NCI-H1436 treated with DMSO at 0.1 percent for 48 hours (cell line): ENCODE measurements around the gene ZCCHC24.
"Not testable (repeated sequence)": the region's sequence is repeated elsewhere in the genome, so short reads cannot be mapped to it uniquely, and the experiment has no call there.

Source experiments
- DNase-seq: peaks from one replicate; lab custom pipeline; 2025; lab: John Stamatoyannopoulos, UW

ZCCHC24 gene

DNA sequence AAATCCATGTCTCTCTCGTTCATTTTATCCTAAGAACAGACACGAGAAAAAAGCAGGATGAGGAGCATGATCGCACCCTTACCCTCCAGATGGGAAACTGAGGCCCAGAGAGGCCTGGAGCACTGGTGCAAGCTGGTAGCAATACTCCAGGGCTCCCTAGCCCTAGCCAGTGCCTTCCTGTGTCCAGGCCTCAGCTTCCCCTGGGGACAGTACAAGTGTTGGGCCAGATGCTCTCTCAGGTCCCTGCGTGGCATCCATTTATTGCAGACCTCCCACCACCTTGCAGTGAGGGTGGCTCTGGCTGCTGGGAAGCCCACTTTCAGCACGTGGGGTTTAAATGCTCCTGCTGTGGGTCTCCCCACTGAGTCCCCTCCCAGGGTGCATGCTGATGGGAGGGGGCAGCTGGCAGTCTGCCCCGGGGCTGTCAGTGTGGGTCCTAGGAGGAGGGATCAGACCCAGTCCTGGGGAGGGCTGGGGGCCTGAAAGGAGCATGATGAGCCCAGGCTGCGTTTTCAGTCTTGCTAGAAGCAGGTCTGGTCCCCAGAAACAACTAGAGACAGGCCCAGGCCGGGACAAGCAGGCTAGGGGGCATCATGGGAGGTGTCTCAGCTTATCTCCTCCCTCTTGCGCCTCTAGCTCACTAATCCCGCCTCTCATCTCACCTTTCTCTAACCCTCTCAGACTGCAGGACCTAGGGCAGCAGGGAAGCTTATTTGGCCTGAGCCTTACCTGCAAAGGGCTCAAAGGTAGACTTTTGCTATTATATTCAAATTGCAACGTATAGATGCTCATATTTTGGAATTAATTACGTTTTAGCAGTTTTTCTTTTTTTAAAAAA lies 98.8 kb downstream of the ZCCHC24 start:
- DNase-seq: no peak

DNA sequence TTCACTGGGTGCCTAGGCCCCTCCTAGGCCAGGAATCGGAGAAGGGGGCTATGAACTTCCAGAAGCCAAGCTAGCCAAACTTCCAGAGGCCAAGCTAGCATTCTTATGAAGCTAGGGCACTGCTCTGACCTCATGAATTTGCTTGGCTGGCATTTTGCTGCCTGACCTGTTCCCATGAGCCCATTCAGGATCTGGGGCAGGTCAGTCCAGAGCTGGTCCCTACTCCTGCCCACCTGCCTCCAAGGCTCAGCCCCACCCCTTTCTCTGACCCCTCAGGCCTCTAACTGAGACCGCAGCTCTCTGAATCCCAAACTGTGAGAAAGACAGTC lies 99.4 kb downstream of the ZCCHC24 start:
- no peak for DNase-seq

DNA sequence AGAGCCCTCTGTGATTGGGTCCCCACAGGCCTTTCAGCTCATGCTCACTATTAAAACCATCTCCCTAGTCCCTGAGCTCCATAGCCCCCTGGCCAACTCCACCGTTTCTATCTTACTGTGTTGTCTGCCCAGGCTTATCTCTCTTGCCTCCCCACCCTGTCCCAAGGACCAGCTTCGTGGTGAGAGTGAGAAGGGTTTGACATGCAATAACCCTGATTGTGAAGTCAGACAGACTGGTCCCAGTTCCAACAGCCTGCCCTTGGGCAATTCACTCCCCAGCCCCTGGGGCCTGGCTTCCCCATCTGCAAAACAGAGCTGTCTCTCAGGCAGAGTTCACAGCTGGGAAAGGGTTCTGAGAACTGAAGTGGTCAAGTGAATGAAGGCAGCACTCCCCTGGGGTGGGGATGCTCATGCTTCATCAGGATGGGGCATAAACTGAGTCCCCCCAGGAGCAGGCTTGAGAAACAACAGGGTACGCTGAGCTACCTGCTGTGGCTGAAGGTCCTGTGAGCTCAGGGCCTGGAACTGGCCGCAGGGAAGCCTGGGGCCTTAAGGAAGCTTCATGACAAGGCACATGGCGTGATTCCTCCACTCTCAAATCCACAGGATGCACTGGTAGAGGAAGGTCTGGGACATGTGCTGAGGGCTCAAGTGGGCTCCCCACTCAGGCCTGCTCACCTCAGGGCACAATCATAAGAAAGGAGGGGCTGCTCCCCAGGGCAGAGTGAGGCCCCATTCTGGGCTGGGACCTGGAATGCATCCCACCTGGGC lies 100.0 kb downstream of the ZCCHC24 start:
- DNase-seq: no peak

DNA sequence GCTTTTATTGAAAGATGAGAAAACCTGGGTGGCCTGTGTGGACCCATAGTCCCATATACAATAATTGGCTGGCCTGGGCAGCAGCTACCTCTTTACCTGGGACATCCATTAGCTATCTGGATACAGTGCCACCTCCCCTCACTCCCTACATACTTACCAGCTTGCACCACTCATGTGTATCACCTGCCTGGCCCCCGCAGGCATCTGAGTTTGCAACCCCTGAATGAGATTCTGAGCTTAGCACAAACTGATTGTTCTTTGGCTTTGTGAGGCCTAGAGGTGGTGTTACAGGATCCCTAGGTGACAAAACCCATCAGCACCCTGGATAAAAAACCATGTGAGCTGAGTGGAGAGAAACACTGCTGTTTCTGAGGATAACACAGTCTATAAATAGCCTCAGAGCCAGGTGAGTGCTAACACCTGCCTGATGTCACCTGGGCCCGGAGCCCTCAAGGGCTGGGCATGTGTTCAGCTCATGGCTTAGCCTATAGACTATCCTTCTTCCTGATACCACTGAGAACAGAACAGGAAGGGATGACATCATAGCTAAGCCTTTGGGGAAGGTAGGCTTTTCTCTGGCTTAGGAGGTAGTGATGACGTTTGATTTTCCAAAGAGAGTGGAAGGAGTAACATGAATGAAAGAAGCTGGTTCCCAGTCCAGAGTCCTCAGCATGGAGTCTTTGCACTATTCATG lies 100.8 kb downstream of the ZCCHC24 start:
- DNase-seq: no peak

DNA sequence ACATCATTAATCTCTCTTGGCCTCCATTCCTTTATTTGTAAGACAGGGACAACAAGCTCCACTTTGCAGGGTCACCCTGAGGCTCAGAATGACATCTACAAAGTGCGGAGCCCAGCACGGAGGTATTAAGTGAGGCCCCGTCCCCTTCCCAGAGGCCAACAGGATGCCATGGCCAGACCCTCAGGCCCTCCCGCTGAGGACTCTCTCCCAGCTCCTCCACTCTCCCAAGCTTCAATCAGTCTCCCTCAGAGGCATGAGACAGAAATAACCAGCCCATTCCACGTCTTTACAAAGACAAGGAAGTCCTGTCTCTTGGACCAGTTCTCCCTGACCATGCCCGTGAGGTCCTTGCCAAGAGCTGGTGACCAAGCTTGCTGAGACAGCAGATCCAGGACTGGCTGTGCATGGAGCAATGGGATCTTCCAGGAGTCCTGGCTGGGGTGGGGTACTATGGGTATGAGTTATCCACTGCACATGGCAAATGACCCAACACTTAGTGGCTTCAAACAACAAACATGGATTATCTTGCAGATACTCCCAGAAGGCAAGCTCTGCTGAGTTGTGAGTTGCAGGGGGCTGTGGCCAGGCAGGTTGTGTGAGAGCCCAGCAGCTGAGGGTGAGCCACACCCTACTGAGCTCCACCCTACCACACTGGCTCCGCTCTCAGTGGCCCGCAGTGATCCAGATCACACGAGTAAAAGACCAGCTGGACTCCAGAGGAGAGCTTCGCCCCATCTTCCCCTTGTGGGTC lies 102.4 kb downstream of the ZCCHC24 start:
- no peak for DNase-seq

DNA sequence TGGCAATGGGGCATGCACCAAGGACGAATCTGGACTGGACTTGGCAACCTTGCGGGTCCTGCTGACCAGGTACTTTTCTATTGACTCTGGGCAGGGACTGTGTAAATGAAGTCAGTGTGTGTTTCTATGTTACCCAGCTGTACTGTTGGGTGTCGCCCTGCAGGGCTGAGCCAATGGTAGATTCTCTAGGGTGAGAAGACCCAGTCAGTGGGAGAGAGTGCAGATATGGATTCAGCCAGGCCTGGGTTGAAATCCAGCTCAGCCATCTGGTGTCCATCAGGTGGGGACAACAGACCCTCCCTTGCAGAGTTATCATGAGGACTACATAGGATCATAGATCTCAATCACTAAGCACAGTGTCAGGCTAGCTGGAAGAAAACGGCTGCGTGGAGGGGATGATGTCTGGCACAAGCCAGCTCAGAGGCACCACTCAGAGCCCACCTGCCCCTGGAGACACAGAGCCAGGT lies 103.1 kb downstream of the ZCCHC24 start:
- DNase-seq: no peak

DNA sequence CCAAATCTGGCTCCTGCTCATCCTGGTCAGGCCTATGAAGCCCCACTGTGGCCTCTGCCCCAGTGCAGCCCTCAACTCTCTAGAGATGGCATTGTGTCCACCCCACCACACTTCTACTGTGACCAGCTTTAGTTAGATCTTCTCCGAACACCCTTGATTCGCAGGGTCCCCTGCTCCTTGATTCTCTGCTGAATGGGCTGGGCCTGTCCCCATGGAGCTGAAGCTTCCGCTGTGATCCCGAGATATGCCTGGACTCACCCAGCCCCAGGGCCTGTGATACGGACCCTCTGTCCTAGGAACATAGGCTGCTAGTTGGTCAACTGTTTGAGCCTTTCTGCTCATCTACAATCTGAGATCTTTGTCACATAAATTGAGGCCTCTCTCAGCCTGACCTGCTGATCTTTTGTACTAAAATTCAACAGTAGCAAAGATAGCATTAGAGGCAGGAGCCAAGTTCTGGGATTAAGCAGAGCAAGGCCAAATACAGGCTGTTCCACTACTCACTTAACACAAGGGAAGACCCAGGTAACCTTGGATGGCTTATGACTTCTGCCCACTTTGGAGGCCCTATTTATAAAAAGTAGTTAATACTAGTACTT lies 104.7 kb downstream of the ZCCHC24 start:
- no peak for DNase-seq

DNA sequence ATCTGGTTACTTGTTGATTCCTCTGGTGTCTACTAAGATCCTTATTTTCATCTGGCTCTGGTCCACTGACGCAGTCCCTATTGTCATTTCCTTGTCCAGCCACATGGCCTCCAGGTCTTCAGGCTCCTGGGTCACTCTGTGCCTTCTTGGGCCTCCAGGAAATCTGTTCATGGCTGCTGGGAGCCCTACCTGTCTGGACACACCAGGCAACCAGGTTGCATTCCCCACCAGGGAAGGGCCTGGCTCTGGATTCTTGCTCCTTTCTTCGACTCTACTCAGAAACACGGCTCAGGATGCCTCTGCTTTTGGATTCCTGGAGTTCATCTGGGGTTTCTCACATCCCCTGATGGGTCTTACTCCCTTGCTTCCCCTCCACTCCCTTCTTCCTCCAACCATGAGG lies 106.2 kb downstream of the ZCCHC24 start:
- DNase-seq: no peak

DNA sequence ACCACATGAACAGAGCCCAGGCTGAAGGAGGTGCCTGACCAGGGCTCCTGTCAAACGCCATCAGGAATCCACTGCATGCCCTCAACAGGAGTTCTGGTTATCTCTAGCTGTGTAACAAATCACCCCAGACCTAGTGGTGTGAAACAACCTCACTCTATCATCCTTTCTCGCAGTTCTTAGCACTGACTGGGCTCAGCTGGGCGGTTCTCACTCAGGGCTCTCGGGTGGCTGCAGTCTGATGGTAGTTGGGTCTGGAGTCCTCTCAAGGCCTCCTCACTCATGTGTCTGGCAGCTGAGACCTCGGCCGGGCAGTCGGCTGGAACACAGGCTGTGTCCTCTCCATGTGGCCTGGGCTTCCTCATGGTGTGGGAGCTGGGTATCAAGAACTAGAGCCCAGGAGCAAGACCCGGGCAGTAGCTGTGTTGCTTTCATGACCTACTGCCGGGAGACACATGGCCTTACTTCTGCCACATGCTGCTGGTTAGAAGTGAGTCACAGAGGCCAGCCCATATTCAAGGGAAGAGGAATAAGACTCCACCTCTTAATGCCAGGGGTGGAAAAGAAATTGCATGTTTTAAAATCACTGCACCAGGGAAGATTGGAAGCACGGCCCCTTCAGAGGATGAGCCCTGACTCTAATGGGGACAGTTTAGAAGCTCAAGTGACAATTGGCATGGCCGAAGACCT lies 107.5 kb downstream of the ZCCHC24 start:
- DNase-seq: not testable (repeated sequence)

DNA sequence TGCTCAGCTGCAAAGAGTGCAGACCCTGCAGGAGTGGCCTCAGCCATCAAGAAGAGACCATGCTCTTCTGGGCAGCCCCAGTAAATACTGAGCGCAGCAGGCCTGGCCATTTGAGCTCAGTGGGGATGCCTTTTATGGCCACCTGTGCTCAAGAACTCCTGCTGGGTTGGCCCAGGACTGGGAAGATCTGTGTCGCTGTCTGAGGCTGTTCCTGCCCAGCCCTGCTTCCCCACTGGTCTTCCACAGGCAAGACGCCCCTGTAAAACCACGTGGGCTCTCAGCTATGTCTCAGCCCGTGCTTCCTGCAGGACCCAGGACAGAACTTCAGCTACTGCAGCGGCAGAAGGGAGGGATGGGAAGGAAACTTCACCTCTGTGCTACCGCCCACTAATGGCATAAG lies 108.7 kb downstream of the ZCCHC24 start:
- DNase-seq: no peak

DNA sequence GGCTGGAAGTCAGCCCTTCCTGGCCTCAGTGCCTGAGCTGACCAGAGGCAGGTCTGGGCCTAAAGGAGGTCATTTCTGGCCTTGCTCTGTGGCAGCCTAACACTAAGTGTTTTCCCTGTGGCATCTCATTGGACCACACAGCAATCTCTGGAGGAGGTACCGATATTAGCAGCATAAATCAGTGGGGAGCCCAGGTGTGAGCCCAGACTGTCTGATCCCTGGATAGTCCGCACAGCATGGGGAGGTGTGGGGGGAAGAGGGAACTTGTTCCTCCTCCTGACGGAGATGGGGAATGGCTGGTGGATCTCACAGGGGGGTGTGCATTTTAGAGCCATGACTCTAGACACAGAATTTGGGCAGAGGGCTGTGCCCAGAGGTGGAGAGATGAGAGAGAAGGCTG lies 109.1 kb downstream of the ZCCHC24 start:
- no peak for DNase-seq

DNA sequence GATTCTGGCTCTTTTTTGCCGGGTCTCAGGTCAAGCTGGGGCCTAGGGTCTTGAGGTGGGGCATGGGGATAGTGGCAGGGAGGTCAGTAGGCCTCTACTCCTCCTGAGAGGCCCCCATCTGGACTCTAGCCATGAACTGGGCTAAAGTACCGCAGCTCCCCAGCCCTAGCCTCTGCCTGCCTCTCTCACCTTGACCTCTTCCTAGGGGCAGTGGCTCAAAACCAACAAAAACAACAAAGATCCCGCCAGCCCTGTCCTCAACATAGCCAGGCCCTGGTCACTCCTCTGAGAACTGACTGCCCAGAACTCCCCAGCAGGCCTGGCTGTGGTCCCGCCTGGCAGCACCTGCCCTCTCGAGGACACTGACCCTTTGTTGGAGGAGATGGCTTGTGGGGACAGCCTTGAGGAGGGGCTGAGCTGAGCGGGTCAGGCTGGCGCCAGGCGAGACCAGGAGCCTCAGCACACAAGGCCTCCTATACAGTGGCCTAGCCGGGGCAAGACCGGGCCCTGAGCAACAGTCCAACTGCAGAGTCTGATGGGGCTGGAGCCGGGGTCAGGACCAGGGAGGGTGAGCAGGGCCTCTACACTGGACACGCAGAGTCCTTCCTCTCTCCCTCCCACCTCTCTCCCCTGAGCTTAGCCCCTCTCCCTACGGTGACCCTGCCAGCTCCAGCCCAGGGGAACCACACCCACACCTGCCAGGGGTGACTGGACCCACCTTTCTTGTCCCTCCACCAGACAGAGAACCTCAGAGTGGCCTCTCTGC lies 109.8 kb downstream of the ZCCHC24 start:
- DNase-seq: no peak

DNA sequence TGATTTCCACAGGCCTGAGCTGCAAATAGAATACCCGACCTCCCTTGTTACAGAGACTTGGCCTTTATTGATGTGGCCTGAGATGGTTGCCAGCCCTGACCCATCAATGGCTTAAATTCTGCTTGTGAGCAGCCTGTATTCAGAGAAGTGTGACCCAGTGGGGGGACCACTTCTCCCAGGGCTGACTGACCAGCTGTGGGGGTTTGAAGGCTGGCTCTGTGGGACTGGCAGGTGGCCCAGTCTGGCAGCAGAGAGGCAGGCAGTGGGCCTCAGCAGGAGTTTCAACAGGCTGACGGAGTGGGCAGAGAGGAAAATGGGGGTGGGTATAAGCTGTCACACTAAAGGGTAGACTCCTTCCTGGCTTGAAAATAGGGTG lies 110.3 kb downstream of the ZCCHC24 start:
- no peak for DNase-seq

DNA sequence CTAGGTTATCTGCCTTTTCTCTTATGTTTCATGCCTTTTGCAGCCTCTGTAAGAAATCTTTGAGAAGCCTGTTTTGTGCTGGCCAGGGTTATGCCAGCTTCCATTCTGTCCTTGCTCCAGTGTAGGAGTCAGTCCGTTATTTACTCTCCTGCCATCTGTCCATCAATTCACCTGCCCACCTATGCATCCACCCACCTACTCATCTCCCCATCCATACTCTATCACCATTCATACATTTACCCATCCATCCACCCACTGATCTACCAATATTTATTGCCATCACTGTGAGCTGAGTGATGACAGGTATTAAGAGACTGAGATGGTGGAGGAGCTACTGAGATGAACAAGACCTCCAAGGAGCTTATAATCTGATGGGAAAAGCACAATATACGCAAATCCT lies 110.9 kb downstream of the ZCCHC24 start:
- DNase-seq: no peak

DNA sequence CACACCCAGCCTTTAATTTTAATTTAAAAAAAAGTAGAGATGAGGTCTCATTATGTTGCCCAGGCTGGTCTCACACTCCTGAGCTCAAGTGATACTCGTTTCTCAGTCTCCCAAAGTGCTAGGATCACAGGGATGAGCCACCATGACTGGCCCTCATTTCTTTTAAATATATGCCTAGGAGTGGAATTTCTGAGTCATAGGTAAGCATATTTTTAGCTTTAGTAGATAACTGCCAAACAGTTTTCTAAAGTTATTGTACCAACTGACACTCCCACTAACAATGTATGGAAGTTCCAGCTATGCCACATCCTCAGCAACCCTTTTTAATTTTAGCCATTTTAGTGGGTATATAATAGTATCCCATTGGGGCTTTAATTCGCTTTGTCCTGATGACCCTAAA lies 111.9 kb downstream of the ZCCHC24 start:
- DNase-seq: no peak

DNA sequence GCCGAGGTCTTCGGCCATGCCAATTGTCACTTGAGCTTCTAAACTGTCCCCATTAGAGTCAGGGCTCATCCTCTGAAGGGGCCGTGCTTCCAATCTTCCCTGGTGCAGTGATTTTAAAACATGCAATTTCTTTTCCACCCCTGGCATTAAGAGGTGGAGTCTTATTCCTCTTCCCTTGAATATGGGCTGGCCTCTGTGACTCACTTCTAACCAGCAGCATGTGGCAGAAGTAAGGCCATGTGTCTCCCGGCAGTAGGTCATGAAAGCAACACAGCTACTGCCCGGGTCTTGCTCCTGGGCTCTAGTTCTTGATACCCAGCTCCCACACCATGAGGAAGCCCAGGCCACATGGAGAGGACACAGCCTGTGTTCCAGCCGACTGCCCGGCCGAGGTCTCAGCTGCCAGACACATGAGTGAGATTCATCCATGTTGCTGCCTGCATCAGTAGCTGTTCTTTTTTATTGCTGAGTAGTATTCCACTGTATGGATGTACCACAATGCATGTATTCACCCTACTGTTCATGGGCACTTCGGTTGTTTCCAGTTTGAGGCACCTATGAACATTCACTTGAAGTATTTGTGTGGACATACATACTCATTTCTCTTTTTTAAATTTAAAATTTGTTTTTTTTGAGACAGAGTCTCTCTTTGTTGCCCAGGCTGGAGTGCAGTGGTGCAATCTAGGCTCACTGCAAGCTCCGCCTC lies 112.7 kb downstream of the ZCCHC24 start:
- not testable (repeated sequence) for DNase-seq
